H1 (cell line): ENCODE results near the gene TTYH2. TPM values are rescaled to one million over a fixed set of nuclear protein-coding genes. Genes with fewer than 3 reads are reported as not detected.

Experiments
- CTBP2 ChIP-seq: IDR thresholded peaks from 2 replicates; pipeline ENCODE4 v1.7.0; 2011; ENCODE audit warnings: borderline replicate concordance, mild to moderate bottlenecking, moderate library complexity, mixed read lengths, low read length; ENCODE audit not compliant: insufficient read depth, insufficient read length
- EGR1 ChIP-seq: IDR thresholded peaks from 2 replicates; pipeline ENCODE4 v1.6.1; 2011; ENCODE audit warnings: low read depth, low read length, borderline replicate concordance
- RXRA ChIP-seq: IDR thresholded peaks from 2 replicates; pipeline ENCODE4 v1.6.1; 2011; ENCODE audit warnings: low read depth, mild to moderate bottlenecking, low read length, moderate library complexity; ENCODE audit not compliant: insufficient read depth
- SIX5 ChIP-seq: IDR thresholded peaks from 2 replicates; pipeline ENCODE4 v1.6.1; 2011; ENCODE audit warnings: mild to moderate bottlenecking, low read depth, low read length
- polyA plus RNA-seq, 7 experiments: library from polyadenylated mRNA; depleted of rRNA in 3 of 7; stranded (reverse) in 5 of 7; unstranded in 2 of 7; fragments of >200 nt in 5 of 7; fragments of 200-250 nt in 2 of 7; gene quantifications; 1 replicate in 5 of 7; 2 replicates in 1 of 7; 4 replicates in 1 of 7; pipeline versions ENCODE4 v1.2.1 to v1.2.3, GENCODE V29; 2011 to 2013; ENCODE audit warnings: missing spikeins in 2 of 7, mixed read lengths in 2 of 7
- total RNA-seq: library from RNA; stranded (reverse); fragmentation: NEBNext Ultra II Directional; extraction: Animal tissue kit (Norgen Biotek cat#: 25700); gene quantifications from 2 replicates; pipeline ENCODE4 v1.2.1, GENCODE V29; 2021

TTYH2 gene
- total and polyA plus RNA-seq, 2 of the 8 experiments (the other 6 are each of a cell fraction or from before 2014, with no cell fraction given): 3.2 to 9.2 TPM

- TF ChIP-seq EGR1 (no peak), SIX5 (no peak), CTBP2 (no peak), RXRA (no peak)
These were observed 14.7 kb upstream of the TTYH2 start (continued) for GRCh38 chr17:74198694-74199093.
